DMS 273 treated with DMSO at 0.1 percent for 48 hours (cell line): ENCODE results near the gene JCAD.

Experiments
- DNase-seq: peaks from one replicate; lab custom pipeline; 2025; lab: John Stamatoyannopoulos, UW

The JCAD gene

DNA sequence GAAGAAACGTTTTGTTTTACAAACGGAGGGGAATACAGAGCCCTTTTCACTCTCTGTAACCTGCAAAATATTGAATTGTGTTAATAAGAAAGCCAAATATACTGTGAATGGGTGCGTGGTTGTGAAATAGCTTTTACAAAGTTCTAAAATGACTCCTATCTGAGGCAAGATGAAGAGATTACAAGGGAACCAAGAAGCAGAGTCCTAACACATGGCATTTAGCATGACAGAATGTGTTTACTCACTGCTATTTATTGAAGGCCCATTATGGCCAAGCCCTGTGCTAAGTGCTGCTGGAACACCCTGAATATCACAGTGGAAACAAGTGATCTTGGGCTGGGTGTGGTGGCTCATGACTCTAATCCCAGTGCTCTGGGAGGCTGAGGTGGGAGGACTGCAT is 12.9 kb downstream of the JCAD start:
- DNase-seq = no peak

GRCh38 chr10:30045961-30046360 is 13.4 kb downstream of the JCAD start:
- no peak for DNase-seq

GRCh38 chr10:30043476-30044270 is 15.7 kb downstream of the JCAD start:
- no peak for DNase-seq

DNA sequence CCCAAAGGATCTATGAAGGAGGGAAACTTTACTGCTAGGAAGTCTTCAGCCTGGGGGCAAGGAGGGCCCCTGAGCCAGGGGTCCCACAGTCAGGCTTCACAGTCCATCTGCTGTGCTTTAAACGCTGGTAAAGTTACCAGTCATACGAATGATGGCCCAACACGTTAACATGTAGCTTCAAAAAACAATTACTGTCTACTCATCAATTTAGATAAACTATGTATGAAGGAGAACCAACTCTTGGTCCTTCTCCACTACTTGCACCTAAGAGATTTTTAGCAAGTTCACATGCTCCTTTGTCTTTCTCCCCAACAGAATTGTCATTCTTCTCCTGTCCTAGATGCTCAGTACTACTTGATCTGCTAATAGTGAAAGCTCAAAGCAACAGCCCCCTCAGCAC is 16.6 kb downstream of the JCAD start:
- no peak for DNase-seq

GRCh38 chr10:30041196-30042105 is 17.9 kb downstream of the JCAD start:
- DNase-seq = no peak

DNA sequence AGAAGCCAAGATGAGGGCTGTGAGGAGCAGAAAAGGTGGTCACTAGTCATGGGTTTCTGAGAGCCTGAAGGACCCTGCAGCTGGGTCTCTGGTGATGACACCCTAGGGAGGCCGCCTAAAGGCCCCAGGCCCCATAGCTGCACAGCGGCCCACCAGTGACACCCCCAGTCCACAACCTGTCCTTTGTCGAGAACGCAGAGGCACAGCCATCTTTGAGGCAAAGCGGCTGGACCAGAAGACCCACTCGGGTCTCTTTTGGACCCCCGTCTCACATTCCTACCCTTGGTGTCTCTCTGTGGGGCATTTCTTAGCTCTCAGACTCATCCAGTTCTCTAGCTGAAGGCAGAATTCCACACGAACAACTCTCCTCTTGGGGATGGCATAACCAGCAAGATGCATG is 18.8 kb downstream of the JCAD start:
- no peak for DNase-seq

GRCh38 chr10:30039988-30040387 is 19.4 kb downstream of the JCAD start:
- DNase-seq = no peak

- DNase-seq = no peak
Measured at GRCh38 chr10:30039567-30039966, 19.8 kb downstream of the JCAD start.

- DNase-seq = no peak
Measured at GRCh38 chr10:30038781-30039536, 20.4 kb downstream of the JCAD start.

DNA sequence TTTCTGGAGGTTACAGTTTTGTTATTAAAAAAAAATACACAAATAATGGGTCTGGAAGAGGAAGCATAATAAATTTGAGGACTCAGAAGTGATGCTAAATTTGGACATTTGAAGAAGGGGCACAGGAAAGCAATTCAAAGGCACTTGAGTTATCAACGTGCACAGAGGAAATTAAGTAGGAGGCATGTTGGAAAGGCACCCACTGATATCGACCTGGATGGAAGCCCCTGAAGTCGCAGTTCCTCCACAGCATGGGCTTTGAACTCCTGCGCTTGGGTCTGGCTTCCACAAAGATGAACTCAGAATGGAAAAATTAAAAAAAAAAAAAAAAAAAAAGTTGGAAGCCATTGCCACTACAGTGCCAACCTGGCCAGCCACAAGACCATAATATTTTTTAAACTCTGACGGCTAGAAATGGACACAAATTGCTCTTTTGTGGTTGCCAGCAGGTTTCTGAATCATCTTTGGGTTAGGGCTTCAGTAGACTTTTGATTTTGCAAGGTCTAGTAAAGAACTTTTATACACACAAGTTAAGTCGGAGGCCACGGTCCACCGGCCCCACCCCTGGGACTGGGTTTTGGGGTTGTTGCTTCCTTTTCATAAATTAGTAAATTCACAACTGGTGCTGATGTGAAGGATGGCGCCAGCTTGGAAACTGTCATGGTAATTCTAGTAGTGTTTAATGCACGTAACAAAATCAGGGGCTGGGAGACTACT is 21.6 kb downstream of the JCAD start:
- no peak for DNase-seq

DNA sequence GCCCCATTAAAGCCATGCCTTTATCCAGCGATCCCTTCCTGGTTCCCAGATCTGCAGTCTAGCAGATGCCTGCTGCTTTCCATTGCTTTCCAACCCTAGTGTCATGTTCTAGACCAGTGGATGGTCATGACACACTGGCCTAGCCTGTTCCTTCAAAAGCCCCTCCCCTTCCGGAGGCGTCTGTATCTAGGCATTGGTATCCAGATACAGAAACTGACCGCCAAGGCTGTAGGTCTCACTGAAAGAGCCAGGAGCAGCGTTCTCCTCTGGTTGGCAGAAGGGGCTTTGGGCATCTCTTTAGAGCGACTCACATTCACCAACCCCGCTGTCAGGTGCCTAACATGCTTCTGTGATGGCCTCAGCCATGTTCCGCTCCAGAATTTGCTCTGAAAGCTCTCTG is 22.6 kb downstream of the JCAD start:
- DNase-seq = no peak

DNA sequence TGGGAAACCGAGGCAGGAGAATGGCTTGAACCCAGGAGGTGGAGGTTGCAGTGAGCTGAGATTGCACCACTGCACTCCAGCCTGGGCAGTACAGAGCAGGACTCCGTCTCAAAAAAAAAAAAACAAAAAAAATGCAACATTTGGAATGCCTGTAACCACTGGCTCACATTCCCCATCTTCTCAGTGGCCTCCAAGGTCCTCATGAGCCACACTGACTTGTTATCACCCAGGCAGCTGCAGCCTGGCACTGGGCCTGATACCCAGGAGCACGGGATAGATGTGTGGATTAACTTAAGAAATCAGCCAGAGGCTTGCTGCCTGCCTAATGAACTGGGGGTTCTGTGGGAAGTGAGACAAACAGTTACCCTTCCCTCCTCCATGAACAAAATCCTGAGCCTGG is 23.0 kb downstream of the JCAD start:
- DNase-seq = no peak

GRCh38 chr10:30034433-30035137 is 24.8 kb downstream of the JCAD start:
- DNase-seq = no peak

DNA sequence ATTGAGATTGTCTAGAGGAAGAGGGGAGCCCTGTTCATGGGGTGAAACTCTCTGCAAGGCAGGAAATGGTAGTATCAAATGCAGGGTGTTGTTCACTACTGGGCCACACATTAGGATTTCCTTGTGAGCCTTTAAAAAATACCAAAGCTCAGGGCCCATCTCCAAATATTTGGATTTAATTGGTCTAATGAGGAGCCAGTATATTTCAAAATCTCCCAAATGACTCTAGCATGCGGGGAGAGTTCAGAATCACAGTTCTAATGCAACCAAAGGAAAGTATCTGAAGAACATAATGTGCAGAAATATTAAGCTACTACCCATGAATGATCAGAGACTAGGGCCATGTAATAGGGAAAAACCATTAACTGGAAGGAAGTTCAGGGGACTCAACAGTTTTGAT is 27.3 kb downstream of the JCAD start:
- DNase-seq = no peak

- no peak for DNase-seq
Measured at GRCh38 chr10:30029872-30030256, 29.5 kb downstream of the JCAD start.

DNA sequence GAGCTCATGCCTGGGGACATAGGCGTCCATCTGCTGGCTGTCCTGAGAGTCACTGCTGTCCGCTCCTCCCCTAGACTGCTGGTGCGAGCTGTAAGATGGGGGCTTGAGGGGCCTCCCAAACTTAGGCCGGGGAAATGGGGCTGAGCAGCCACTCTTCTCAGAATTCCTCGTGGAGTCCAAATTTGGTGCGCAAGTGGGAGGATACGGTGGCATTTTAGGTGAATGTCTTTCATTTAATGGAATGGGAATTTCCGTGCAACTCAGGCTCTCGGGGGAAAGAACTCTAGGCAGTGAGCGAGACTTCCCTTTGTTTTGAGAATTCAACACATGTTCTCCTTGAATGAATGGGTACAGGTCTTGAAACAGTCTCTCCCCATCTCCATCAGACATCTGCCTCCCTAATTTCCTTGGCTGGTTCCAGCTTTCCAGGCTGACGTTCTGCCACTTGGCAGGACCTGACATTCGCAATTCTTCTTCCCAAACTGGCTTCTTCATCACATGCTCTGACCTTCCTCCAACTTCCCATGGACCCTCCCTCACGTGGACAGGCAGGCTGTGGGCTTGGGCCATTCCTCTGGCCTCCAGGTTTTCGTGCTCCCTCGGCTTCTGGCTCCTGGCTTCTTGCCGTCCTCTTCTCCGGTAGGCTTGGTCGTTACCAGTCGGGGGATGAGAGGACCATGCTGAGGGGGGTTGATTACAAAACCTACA is 30.1 kb downstream of the JCAD start:
- DNase-seq = no peak

GRCh38 chr10:30028738-30029030 is 30.7 kb downstream of the JCAD start:
- no peak for DNase-seq

DNA sequence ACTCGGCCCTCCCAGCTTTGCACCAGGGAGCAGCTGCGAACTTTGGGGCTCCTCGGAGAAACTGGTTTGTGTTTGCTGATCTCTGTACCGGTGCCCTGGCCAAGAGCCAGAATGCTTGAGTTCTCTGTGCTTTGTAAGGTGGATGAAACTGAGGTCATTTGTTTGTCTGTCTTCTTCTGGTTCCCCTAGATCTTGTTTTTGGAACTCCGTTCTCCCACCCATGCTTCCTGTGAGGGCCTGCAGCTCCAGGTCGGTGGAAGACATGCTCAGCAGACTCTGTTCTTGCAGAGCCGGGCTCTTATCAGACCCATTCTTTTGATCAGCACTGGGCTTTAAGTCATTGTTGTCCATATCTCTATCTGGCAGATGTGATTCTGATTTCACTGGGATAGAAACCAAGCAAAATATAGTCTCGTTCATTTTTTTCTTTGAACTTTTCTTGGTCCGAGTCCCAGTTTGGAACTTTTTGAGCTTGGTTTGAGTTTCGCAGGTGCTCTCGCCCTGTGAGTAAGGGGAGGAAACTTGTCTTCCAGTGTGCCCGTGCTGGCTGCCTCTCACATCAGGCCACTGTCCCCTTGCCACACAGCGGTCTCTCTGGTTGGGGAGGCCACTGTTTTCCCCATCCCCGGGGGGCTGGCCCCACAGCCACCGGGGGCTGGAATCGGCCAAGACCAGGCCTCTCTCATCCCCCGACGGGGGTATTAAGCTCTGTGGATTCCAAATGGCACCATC is 31.2 kb downstream of the JCAD start:
- DNase-seq = no peak

DNA sequence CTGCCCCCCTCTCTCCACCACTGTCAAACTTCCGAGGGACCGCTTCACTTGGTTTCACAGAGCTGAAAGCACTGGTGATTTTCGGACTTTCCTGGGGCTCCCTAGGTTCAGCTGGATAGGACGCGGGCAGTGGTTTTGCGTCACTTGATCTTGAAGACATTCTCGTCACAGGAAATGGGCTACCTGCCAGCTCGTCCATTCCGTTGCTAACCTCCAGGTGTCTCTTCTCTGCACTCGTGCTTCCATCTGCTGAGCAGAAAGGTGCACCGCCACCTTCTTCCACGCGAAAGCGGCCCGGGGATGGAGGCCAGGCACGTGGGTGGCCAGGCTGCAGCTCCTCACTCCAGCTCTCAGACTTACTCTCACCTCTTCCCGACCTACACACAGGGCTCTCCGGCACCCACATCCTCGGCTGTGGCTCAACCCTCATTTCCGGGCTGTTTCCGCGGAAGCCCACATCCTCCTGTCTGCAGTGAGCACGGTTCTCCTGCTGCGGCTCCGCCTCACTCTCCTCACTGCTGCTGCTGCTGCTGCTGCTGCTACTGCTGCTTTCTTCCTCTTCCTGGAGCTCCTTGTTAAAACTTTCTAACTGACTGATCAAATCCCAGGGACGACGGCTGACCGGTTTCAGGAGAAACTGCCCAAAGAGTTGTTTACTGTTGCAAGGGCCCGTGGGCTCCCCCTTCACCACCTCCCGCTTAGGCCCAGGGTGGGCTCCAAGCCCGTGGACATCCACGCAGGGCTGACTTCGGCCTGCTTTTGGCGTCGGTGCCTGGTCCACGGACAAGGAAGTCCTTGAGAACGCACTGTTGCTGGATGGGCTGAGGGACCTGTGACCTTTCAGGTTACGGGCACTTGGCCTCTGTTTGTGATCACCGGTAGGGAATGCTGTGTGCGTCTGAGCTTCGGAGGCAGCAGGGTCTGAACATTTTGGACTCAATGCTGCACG is 32.1 kb downstream of the JCAD start:
- DNase-seq = no peak
